Osteocyte (in vitro differentiated cells): ENCODE results near the gene NFASC. TPM values are rescaled to one million over a fixed set of nuclear protein-coding genes. Genes with fewer than 3 reads are reported as not detected.

Source experiments
- DNase-seq: peaks from one replicate; pipeline ENCODE4 v3.0.0; 2021; ENCODE audit warnings: mixed read lengths; ENCODE audit not compliant: unreplicated experiment; ENCODE audit errors: extremely low spot score
- H3K27ac Mint-ChIP-seq: one replicate; pipeline ENCODE4 v1.8.0; 2021; ENCODE audit warnings: mild to moderate bottlenecking, mixed read lengths; ENCODE audit not compliant: unreplicated experiment
- H3K27me3 Mint-ChIP-seq: one replicate; pipeline ENCODE4 v1.8.0; 2021; ENCODE audit warnings: mixed read lengths; ENCODE audit not compliant: unreplicated experiment
- H3K36me3 Mint-ChIP-seq: one replicate; pipeline ENCODE4 v1.8.0; 2021; ENCODE audit warnings: mixed read lengths; ENCODE audit not compliant: unreplicated experiment
- H3K4me1 Mint-ChIP-seq: one replicate; pipeline ENCODE4 v1.8.0; 2021; ENCODE audit warnings: mixed read lengths; ENCODE audit not compliant: unreplicated experiment
- H3K4me3 Mint-ChIP-seq: one replicate; pipeline ENCODE4 v1.8.0; 2021; ENCODE audit warnings: mild to moderate bottlenecking, moderate library complexity, mixed read lengths; ENCODE audit not compliant: unreplicated experiment
- H3K9me3 Mint-ChIP-seq: one replicate; pipeline ENCODE4 v1.8.0; 2021; ENCODE audit warnings: mixed read lengths; ENCODE audit not compliant: unreplicated experiment
- CTCF ChIP-seq: fragments of 200-600 bp; sonication (generic); IDR thresholded peaks from 2 replicates; pipeline ENCODE4 v1.5.0; 2021; ENCODE audit warnings: antibody characterized with exemption, mild to moderate bottlenecking, moderate library complexity
- total RNA-seq: library from RNA; stranded (reverse); gene quantifications from 2 replicates; pipeline ENCODE4 v1.2.1, GENCODE V29; 2021

Gene NFASC
- total RNA-seq, 1 donor from 2014 or later, result not detected

- peaks cover 37% of the 10 kb centered on the region for H3K27me3 Mint-ChIP-seq
- no peak for DNase-seq
- no peak overlapping the region for H3K4me3 Mint-ChIP-seq
- H3K9me3 Mint-ChIP-seq, result no peaks in the 10 kb centered on the region
- no peak for TF ChIP-seq CTCF
- H3K27ac Mint-ChIP-seq, result no peak overlapping the region
- H3K36me3 Mint-ChIP-seq, result no peaks in the 10 kb centered on the region
- H3K4me1 Mint-ChIP-seq, result no peaks in the 10 kb centered on the region
These were observed 112.5 kb downstream of the NFASC start for GRCh38 chr1:204983136-204983535.

- no peak for TF ChIP-seq CTCF
- Mint-ChIP-seq H3K36me3 (no peaks in the 10 kb centered on the region), H3K4me3 (no peak overlapping the region), H3K27ac (no peak overlapping the region), H3K9me3 (no peaks in the 10 kb centered on the region), H3K4me1 (no peaks in the 10 kb centered on the region), H3K27me3 (peaks cover 43% of the 10 kb centered on the region)
- no peak for DNase-seq
These were observed 113.2 kb downstream of the NFASC start for GRCh38 chr1:204983881-204984280.

- no peaks in the 10 kb centered on the region for H3K9me3 Mint-ChIP-seq
- no peak for TF ChIP-seq CTCF
- no peak overlapping the region for H3K27ac Mint-ChIP-seq
- H3K27me3 Mint-ChIP-seq, result peaks cover 47% of the 10 kb centered on the region
- H3K4me3 Mint-ChIP-seq, result no peak overlapping the region
- no peaks in the 10 kb centered on the region for H3K36me3 Mint-ChIP-seq
- H3K4me1 Mint-ChIP-seq, result peaks cover 2% of the 10 kb centered on the region
- DNase-seq, result no peak
These were observed 113.8 kb downstream of the NFASC start for GRCh38 chr1:204984499-204984898.

GRCh38 chr1:204986181-204986580 is 115.5 kb downstream of the NFASC start:
- peaks cover 10% of the 10 kb centered on the region for H3K4me1 Mint-ChIP-seq
- no peak overlapping the region for H3K27ac Mint-ChIP-seq
- no peaks in the 10 kb centered on the region for H3K9me3 Mint-ChIP-seq
- H3K27me3 Mint-ChIP-seq, result peaks cover 44% of the 10 kb centered on the region
- no peak for DNase-seq
- no peak overlapping the region for H3K4me3 Mint-ChIP-seq
- no peaks in the 10 kb centered on the region for H3K36me3 Mint-ChIP-seq
- no peak for TF ChIP-seq CTCF

GRCh38 chr1:204987689-204988088 is 117.0 kb downstream of the NFASC start:
- no peak for TF ChIP-seq CTCF
- Mint-ChIP-seq H3K4me1 (peaks cover 12% of the 10 kb centered on the region), H3K27me3 (peaks cover 44% of the 10 kb centered on the region), H3K27ac (no peak overlapping the region), H3K4me3 (no peak overlapping the region), H3K36me3 (no peaks in the 10 kb centered on the region), H3K9me3 (no peaks in the 10 kb centered on the region)
- no peak for DNase-seq
